ENCODE data around the gene PTPN1. TPM values are rescaled to one million over a fixed set of nuclear protein-coding genes. Genes with fewer than 3 reads are reported as not detected.

The PTPN1 gene
- total RNA-seq, 4 donors from 2014 or later, result 22.2 to 107 (median 42.7) TPM

DNA sequence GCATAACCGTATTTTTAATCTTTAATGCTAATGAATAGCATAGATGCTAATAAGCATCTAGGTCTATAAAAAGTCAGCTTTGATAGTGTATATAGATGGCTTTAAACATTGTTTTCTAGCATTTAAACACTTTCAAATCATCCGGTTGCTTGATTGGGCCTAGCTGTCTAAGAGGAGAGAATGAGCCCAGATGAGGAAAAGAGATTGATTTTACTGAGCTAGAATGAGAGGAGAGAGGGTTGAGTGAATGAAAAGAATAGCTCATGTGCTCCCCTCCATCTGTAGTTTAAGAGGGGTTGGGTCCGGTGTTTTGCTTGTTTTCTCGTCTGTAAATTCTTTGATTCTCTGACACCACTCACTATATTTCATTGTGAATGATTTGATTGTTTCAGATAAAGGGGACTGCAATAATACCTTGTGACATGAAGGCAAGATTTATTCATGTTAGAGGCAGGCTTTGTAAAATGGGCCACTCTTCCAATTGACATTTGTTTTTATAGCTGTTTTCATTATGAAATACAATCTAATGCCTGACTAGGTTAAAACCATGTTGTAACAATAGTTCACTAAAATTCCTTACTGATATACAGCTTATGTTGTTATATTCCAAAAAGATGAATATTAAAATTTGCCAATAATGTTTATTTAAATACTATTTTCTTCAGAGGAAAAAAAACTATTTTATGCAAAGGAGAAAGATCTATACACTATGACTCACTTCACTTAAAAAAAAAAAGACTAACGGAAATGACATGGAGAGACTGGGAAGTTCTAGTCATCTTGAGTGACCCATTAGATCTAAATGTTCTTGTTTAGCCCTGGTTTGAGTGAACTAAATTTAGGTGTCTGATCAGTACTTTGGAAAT is 3.2 kb downstream of the PTPN1 start:
- no peak for DNase-seq (ENCODE audit: low spot score)
- no peak for ATAC-seq (ENCODE audit: low FRiP score)
- TF ChIP-seq, protein P1, sequence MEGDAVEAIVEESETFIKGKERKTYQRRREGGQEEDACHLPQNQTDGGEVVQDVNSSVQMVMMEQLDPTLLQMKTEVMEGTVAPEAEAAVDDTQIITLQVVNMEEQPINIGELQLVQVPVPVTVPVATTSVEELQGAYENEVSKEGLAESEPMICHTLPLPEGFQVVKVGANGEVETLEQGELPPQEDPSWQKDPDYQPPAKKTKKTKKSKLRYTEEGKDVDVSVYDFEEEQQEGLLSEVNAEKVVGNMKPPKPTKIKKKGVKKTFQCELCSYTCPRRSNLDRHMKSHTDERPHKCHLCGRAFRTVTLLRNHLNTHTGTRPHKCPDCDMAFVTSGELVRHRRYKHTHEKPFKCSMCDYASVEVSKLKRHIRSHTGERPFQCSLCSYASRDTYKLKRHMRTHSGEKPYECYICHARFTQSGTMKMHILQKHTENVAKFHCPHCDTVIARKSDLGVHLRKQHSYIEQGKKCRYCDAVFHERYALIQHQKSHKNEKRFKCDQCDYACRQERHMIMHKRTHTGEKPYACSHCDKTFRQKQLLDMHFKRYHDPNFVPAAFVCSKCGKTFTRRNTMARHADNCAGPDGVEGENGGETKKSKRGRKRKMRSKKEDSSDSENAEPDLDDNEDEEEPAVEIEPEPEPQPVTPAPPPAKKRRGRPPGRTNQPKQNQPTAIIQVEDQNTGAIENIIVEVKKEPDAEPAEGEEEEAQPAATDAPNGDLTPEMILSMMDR (IDR thresholded peaks at IDR 0.05), result no peak

DNA sequence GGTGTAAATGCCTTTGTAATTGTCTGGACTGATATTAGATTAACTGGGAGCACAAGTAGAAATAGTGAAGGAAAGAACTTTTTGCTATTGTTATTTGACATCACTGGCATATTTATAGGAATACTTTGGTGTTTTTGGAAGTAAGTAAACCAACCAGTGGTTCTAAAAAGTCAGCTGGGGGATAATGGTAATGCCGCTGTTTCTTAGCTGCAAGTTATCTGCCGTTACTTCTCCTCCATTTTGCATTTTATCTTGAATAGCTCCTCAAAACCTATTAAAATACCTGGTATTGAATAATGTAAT is 3.8 kb downstream of the PTPN1 start:
- TF ChIP-seq, protein P1 (IDR thresholded peaks at IDR 0.05), result no peak
- no peak for ATAC-seq (ENCODE audit: low FRiP score)
- no peak for DNase-seq (ENCODE audit: low spot score)

DNA sequence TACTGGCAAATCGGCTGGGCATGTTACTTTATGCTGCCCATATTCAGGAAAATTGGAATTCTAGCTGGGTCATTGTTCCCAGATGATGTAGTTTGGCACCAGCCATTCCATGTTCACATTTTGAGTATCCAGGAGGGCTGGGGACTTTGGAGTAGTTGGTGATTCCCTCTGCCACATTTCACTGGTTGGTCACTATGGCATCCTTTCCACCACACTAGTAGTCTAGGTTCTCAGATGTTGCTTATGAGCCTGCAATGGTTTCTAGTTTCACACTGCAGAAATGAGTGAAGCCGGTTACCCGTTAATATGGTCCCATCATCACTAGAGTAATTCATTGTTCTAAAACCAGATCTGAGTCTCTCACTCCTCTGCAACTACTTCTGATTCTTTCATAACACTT is 4.6 kb downstream of the PTPN1 start:
- TF ChIP-seq, protein P1 (IDR thresholded peaks at IDR 0.05), result no peak
- DNase-seq (ENCODE audit: low spot score) (no peak), ATAC-seq (ENCODE audit: low FRiP score) (no peak)

DNA sequence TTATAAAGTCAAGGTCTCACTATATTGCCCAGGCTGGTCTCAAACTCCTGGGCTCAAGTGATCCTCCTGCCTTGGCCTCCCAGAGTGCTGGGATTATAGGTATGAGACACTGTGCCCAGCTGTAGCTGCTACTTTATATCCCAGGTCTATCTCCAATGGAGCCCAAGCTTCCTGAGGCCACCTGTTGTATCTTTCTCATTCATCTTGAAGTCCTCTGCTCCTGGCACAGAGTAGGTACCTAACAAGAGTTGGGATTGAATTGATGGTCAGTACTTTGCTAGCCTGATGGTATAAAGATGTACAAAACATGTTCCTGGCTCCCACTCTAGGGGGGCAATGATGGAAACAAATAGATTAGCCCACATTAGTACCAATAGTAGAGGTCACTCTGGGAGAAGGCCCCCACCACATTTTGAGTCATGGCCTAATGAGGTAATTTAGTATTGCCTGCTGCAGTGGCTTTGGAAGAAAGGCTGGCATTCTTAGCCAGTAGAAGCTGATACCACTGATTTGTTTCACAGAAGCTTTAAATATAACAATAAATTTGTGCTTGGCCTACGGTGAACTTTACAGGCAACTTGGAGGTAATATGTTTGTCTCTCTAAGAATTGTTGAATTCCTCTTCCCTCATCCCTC is 5.4 kb downstream of the PTPN1 start:
- no peak for ATAC-seq (ENCODE audit: low FRiP score)
- DNase-seq (ENCODE audit: low spot score), result no peak
- TF ChIP-seq, protein P1 (IDR thresholded peaks at IDR 0.05), result no peak

DNA sequence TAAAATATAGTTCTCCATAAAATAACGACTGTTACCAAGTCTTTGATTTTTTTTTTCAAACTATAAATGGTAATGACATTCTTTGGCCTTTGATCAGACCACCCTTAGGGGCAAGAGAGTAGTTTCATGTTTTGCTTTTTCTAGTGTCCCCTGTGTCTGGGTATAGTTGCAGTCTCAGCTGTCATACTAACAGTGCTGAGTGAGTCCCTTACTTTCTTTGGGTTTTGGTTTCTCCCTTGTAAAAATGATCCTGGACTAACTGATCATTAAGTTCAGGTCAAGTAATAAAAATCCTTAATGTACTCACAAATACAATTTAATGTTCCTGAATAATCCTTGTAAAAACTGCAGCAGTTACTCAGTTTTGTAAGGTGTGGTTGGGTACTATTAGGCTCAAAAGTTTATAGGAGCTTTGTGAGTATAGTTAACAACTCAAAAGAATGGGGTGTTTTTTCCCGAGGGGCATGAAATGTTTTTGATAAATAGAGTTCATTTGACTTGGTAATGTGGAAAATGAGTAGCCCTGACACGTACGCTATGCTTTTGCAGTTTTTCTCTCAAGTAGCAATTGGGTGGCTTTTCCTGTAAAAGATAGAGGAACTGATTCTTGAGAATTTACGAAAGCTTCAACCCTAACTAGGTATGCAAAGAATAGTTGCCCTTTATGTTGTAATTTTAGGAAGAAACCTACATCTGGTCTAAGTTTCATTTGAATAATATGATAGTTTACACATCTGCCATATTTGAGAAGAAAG is 6.2 kb downstream of the PTPN1 start:
- ATAC-seq (ENCODE audit: low FRiP score), result no peak
- DNase-seq (ENCODE audit: low spot score), result no peak
- TF ChIP-seq, protein P1 (IDR thresholded peaks at IDR 0.05), result no peak

DNA sequence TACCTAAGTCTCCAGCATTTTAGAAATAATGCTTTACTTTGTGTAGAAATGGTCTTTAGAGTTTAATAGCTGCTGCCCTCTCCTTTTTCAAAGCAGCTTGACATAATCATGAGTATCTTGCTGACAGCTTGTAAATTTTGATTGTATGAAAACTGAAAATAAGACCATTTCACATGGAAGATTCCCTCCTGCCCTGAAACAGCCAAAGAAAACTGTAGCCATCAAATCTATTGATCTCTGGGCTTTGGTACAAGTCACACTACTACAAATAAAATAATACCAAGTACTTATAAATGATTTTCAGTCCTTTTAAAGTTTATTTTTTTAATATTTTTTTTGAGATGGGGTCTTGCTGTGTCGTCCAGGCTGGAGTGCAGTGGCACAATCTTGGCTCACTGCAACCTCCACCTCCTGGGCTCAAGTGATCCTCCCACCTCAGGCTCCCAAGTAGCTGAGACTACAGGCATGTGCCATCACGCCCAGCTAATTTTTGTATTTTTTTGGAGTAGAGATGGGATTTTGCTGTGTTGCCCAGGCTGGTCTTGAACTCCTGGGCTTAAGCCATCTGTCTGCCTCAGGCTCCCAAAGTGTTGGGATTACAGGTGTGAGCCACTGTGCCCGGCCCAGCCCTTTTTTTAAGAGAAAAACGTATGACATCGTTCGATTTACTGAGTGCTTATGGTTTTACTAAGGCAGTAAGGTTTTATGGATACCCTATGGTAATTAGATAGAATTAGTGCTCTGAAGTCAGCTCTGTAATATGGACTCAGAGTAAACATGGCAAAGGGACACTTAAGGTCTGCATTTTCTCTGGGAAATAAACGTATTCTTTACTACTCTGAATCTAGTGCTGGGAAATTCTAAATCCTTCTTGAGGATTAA is 7.0 kb downstream of the PTPN1 start:
- DNase-seq (ENCODE audit: low spot score), result no peak
- TF ChIP-seq, protein P1 (IDR thresholded peaks at IDR 0.05), result no peak
- ATAC-seq (ENCODE audit: low FRiP score), result no peak

All from omental fat pad (tissue), 4 donors.